GM18858 (cell line): ENCODE results near the gene AGPAT4.

Experiments
- ATAC-seq: cut with Tn5 transposase; IDR thresholded peaks from one replicate; pipeline ENCODE4 v1.9.1; 2021; ENCODE audit not compliant: unreplicated experiment

AGPAT4 gene

DNA sequence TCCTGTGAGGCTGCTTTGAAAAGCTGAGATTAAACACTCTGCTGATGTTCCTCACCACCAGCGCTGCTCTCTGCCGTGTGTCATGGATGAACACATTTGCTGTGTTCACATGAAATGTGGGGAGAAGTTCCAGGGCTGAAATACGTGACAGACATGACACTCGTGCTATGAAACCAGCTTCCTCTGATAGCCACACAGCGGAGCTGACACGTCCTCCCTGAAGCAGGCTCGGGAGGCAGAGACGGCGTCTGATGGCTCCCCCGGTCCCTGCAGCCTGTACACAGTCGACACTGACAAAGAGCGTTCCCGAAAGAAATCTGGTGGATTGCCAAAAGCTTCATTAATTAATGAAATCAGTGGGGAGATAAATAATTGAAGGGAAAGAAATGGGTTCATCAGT, 17.5 kb downstream of the AGPAT4 start:
- no peak for ATAC-seq

DNA sequence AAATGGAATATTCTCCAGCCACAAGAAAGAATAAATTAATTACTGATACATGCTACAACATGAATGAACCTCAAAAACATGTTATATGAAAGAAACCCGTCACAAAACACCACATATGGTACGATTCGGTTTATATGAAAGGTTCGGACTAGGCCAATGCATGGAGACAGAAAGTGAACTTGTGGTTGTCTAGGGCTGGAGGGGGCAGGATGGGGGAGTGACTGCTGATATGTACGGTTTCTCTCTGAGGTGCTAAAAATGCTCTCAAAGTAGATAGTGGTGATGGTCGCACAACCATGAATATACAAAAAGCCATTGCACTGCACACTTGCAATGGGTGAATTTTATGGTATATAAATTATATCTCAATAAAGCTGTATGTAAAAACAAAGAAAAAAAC, 18.3 kb downstream of the AGPAT4 start:
- no peak for ATAC-seq

DNA sequence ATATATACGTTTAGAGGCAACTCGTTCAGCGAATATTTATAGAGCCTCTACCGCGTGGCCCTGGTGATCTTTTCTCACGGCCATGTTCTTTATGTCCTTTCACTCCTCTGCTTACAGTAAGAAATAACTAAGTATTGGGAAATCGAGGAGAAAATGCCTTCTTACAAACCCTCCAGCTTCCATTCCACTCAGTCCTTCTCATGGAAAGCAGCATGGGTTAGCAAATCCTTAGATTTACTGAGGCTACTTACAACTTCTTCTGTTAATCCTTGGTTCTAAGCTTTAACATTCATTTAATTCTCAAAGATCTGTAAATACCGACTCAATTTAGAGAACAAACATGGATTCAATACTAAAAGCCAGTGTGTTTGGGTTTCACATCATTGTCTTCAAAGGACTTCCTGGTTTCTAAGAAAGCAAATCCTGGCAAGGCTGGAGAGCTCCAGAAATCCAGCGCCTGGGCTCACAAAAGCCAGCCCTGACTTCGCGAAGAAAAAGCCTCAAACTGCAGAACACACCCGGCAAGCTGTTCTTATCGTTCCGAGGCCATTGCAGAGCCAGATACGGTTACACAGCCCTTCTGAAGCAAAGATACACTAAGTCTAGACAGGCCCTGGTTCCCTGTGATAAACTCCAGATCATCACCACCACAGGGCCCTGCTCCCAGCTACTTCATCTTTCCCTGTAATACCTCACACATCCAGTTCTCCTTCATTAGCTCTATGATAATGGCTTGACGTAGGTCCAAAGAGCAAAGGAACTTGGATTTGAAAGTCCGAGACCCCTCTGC, 19.2 kb downstream of the AGPAT4 start:
- no peak for ATAC-seq

DNA sequence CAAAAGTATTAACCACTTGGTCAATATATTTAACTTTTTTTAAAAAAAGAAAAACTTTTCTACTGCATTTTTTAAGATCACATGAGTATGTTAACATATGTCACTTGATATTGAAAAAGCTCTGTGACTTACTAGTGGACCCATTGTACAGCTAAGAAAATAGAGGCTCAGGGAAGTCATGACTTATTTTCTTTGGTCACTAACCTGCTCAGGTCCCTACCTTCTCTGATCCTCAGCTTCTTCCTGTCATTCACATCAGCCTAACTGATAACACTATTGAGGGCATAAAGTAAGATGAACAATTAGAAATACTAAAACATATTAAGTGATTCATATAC, 19.8 kb downstream of the AGPAT4 start:
- ATAC-seq, result no peak

DNA sequence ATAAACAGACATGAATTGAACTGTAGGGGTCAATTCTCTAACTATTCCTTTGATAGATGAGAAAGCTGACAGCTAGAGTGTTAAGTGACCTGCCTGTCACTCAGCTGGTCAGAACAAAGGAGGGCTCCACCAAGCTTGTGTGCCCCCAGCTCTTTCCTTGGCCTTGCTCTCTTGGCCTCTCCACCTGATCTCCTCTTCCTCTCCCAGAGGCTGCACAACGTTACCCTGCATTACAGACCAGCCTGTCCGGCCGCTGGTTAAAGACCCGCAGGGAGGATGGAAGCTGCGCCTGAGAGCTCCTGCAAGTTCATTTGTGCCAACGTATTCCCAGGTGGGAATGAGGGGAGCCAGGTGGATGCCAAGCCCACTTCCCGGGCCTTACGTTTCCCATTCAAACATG, 22.5 kb downstream of the AGPAT4 start:
- no peak for ATAC-seq

DNA sequence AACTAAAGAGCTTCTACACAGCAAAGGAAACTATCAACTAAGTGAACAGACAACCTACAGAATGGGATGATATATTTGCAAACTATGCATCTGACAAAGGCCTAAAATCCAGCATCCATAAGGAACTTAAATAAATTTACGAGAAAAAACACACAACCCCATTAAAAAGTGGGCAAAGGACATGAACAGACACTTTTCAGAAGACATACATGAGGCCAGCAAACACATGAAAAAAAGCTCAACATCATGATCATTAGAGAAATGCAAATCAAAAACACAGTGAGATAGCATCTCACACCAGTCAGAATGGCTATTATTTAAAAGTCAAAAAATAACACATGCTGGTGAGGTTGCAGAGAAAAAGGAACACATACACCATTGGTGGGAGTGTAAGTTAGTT, 24.5 kb downstream of the AGPAT4 start:
- ATAC-seq, result no peak

DNA sequence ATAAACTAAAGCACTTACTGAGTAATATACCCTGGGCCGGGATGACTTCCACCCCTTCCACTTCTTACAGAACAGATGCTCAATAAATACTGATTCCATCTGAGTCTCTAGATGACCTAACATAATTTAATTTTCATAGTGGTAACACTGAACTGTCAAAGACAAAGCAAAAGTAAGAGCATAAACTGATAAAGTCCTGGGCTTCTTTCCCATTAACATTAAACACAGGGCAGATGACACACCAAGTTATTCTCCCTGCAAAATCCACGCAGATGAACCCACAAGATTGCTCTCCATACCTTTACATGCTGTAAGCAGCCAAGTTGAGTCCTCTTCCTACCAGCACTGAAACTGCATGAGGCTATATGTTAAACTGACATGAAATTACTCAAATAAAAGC, 27.1 kb downstream of the AGPAT4 start:
- no peak for ATAC-seq

DNA sequence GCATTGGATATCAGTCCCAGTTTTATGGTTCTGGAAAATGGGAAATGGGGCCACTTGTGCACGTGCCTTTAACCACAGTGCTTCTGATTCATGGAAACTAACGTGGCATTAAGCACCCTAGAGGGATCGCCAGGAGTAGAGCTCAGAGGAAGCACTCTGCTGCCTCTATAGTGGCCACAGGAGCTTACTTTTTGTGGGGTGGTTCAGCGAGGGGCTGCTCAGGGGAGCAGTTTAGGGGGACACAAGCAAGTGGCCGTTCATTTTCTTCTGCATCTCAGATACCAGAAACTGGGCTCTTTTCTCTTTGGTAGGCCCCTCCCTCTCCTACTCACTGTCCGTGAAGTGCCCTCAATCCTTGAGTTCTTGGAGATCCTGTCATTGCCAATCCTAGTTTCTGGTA, 28.5 kb downstream of the AGPAT4 start:
- ATAC-seq, result no peak

DNA sequence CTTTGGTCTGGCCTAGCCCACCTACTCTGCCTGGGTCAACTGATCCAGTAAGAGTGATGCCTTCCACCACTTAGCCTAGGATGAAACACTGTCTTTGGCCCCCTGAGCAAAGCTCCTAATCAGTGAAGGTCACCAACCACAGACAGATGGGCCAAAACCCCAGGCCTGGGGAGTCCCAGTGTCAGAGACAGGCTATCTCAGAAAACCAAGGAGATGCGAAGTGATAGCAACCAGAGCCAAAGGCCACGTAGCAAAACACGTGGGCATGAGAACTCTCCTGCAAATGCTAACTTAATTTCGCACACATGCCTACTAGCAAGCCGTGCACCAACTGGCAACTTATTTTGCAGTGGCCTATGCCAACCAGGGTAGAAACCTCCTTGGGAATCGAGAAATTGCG, 29.1 kb downstream of the AGPAT4 start:
- no peak for ATAC-seq

DNA sequence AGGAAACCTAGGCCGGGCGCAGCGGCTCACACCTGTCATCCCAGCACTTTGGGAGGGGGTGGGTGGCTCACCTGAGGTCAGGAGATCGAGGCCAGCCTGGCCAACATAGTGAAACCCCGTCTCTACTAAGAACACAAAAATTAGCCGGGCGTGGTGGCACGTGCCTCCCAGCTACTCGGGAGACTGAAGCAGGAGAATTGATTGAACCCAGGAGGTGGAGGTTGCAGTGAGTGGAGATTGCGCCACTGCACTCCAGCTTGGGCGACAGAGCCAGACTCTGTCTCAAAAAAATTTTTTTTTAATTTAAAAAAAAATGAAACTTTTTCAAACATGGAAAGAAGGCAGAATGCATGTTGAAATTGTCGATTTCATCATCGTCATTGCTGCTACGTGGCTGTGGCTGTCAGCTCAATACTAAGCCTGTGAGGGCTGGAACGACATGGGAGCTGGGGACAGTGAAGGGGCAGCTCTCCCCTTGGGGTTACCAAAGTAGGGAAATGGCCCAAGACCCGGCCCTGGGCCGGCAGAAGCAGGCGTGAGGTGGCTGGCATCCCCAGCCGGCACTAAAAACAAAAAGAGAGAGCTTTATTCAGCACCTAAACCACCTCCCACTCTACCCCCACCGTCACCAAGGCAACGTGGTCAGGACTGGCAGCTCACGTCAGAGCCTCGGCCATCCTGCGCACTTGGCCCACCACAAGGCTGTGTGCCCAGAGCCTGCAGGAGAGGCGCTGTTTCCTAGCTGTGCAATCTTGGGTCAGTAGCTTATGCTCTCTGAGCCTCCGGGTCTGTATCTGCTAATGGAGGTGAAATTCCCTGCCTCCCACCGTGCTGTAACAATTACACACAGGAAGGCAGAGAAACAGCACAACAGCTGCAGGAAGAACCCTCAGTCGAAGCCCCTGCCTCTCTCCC, 30.8 kb downstream of the AGPAT4 start:
- no peak for ATAC-seq

DNA sequence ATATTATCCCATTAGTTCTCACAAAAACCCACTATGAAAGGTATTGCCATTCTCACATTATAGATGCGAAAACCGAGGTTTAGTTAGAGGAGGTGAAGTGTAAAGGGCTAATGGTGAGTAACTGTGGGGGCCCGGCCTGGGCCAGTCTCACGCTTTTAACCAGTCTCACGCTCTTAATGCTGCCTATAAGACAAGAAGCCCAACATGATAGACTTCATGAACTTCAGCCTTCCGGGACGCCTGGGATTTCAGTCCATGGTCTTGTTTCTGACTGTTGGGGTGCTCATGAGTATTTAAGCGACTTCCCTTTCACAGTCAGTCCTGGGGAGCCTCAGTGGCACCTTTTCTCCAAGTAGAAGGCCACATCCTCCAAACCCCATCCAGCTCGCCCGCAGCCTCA, 31.7 kb downstream of the AGPAT4 start:
- no peak for ATAC-seq

DNA sequence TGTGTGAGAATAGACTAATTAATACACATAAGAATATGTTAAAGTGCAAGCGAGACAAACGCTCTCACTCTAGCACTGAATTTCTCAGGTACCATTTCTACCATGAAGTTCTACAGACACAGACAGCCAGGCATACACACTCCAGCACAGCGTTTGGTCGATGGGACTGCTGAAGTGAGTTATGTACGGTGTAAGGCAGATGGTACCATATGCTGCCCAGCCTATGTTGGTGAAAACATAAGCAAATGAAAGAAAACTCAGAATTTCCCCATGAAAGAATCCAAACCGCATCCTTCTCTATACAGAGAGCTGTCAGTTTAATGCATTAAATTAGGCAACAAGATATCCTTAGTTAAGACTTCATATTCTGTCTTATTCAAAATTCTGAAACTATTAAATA, 34.9 kb downstream of the AGPAT4 start:
- ATAC-seq, result no peak

DNA sequence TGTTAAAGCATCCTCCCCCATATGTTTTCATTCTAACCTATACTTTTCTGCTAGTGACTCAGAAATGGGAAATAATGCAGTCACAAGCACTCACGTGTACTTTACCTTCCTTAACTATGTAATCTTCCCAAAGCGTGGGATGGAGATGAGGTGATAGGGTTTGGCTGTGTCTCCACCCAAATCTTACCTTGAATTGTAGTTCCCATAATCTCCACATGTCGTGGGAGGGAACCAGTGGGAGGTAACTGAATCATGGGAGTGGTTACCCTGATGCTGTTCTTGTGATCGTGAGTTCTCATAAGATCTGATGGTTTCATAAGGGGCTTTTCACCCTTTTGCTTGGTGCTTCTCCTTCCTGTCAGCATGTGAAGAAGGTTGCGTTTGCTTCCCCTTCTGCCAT, 35.4 kb downstream of the AGPAT4 start:
- ATAC-seq, result no peak

DNA sequence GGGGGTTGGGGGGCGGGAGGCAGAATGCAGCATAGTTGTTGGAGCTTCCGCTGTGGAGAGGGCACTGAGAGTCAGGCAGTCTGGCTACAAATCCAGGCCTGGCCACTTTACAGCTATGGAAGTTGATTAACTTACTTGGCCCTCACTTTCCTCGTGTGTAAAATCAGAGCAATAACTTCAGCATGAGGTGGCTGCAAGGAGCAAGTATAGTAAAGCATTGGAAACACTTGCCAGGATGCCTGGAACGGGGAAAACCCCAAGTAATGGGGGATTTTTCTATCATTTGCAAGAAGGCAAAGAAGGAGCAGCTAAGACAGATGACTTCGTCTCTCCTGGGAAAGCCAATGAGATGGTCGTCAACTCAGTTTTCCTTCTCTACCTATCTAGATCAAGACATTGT, 35.8 kb downstream of the AGPAT4 start:
- ATAC-seq, result no peak

DNA sequence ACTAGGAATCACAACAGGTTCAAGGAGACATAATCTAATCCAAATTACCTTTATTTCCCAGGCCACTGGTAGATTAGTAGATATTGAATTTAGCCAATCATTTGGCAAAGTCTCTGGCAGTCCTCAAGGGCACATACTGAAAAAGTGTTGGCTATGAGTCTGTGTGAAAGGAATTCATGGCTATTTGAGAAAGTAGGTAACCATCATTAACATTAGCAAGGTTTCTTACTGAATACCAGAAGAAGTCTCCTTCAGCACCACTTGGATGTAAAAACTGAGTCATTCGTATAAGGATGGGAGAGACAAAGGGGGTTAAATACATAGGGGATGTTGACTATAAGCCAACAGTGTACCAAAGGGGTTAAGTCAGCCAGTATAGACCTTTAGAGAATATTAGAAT, 36.7 kb downstream of the AGPAT4 start:
- no peak for ATAC-seq

DNA sequence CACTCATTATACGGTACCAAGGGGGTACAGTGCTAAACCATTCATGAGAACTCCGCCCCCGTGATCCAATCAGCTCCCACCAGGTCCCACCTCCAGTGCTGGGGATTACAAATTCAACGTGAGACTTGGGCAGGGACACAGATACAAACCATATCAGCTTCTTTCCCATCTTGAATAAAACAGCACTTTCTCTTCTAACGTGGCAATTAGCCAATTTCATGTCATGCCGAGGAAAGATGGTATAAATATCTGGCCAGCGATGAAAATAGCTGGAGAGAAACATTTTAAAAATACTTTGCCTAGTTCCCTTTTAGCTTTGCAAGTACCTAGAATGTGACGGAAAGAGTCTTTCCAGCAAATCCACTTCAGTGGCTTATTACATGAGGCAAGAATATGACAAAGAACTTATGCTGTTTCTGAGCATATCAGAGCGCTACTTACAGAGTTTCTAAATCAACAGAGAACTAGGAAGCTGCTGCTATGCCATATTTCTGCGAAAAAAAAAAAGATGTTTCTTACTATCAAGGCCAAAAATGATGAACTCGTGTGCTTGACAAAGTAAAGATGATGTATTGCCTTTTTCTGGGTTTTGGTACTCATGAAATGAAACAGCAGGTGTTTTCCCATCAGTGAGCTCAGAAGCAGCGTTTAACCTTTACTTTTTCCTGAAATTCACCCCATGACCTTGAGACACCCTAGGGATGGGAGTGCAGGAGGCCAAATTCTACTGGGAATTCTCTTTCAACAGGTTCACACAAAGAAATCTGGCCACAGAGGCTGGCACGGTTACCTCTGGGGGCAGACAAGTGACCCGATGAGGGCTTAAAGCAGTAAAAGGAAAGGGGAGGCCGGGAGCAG, 37.9 kb downstream of the AGPAT4 start:
- peak; percentile 74 for ATAC-seq

DNA sequence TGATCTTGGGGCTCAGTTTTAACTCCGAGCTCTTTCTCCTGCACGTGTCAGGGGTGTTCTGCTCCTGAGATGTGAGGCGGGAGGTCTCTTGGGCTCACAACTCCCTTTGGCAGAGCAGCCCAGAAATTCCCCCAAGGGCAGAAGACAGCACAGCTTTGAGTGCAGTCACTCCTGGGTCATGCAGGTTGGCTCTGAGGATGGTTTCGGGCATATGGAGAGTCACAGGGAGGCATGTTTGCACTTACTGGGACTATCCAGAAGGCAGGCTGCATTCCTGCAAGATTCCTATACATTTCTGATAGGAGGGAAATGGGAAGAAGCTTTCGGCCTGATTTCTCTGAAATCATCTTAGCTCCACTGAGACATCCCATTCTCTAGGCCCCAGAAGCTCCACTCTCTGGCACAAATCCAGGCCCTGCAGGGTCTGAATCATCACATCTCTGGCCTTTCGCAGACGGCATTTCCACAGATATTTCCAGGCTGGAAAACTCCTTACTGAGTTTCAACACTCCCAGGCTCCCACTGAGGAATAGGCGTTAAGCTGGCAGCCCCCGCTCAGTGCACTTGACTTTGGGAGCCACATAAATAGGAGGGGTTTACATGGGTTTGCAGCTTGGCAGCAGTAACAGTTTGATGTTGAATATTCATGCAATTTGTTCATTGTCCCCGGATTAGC, 39.7 kb downstream of the AGPAT4 start:
- ATAC-seq, result no peak

DNA sequence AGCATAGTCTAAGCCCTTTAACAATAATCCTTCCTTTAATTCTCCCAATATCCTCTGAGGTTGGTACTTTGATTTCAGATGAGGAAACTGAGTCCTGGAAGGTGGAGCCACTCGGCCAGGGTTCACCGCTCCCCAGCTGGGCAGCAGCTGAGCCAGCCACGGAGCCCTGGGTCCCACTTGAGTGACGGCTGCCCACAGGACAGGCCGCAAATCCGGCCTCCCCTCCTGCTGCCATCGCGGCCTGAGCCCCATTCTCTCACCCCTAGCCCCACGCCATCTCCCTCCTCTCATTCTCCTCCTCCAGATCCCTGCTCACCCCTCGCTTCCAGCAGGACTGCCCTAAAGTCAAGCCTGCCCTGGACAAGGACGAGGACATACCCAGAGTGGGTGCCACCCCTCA, 41.4 kb downstream of the AGPAT4 start:
- ATAC-seq, result no peak

DNA sequence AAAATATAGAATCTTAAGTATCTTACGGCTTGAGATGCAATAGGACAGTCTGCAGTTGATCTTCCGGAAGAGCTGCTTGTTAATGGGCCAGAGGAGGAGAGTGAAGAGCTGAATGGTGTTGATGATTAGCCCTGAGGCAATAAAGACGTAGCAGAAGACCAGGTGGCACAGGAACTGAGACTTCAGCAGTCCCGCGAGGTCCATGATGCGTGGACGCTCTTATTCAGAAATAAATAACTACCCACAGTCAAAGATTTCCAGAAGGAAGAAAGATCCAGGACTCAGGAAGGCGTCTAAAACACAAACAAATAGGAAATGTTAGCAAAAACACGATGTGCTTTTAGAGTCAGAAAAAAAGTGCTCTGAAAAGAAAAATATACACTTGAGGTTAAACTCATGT, 41.9 kb downstream of the AGPAT4 start:
- no peak for ATAC-seq

DNA sequence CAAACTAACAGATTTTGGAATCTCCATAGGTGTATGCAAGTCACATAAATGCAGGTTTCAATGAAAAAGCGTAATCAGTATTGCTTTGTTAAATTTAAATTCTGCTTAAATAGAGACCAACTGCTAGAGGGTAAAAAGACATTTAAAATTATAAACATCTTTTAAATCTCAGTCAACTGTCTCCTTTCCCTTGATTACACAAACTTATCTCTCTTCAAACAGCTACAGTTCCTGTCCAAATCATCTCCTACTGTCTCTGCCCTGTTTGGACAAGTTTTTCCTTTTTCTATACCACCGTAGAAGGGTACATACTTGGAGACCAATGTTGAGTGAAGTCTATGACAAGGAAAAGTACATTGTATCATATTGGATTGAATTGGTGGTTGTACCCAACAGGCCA, 43.5 kb downstream of the AGPAT4 start:
- ATAC-seq, result no peak
